Urothelium cell line (cell line): ENCODE data around the gene LCN10.

Experiments
- DNase-seq: peaks from one replicate; pipeline ENCODE4 v3.0.0; 2011; ENCODE audit warnings: low spot score, mixed read lengths
- FAIRE-seq: peaks from 2 replicates; lab custom pipeline; 2011; peaks lifted over from hg19 to GRCh38; lab: Jason Lieb, UNC

The LCN10 gene

DNA sequence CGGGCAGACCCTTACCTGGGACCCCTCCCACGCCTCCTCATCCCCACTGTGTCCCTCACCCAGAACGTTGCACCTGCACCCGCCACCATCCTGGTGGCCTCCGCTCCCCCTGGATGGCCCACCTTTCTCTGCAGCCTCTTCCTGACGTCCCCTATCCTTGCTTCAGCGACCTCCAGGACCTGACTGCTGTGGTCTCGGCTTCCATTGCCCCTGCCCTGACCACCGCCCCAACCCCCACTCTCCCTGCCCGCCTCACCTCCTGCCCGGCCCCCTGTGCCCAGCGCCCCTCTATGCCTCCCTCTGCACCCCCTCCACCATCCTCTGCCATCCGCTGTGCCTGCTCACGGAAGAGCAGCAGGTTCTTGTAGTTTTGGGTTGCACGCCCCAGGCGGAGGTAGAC lies 2.2 kb downstream of the LCN10 start:
- no peak for FAIRE-seq

DNA sequence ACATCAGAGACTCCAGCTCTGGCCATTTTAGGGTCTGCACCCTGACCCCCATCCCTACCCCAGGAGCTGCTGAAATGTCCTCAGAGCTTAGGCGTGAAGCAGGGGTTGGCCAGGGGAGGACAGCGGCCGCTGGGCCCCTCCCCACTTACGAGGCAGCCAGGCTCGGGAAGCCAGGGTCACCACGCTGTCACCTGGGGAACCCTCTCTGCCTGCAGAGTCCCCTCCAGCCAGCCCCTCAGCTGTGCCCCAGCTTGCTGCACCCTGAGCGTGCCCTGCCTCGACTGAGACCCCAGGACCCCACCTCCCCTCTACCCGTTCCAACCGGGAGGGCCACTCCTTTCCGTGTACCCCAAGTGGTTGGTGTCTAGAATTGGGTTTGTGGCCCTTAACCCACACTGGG lies 2.7 kb downstream of the LCN10 start:
- peak; percentile 5 for FAIRE-seq
- DNase-seq, result no peak

More for the DNA sequence above, 2.2 kb downstream of the LCN10 start:
- DNase-seq, result no peak

DNA sequence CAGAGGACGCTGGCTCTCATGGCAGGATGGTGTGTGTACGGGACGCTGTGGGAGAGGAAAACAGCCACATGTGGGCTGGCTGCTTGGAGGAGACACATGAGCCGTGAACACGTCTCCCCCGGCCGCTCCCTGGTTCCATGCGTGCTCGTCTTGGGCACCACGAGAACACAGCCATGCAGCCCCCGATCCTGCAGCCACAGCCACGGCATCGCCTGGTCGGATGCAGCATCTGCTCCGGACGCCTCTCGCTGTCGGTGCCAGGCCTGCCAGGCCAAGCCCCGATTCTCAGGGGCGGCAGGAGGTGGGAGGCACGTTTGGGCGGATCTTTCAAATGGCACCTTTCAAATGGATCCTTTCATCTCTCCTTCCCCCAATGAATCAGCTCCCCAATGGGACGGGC lies 3.2 kb downstream of the LCN10 start:
- no peak for FAIRE-seq
- no peak for DNase-seq

DNA sequence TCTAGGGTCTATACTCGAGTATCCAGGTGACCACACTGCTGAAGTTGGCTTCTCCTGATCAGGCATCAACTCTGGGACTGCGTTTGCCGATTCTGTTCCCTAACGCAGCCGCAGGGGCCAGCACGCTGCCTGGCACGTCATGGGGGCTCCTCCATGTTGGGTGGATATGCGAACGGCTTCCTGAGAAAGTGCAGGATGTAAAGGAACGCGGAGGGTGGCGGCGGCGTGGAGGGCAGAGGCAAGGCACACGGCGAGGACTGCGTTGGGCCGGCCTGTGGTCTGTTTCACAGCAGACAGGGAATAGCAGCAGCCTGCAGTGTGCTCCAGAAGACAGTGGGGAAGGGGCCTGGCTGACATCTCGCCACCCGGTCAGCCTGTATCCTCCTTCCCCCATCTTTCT lies 3.8 kb downstream of the LCN10 start:
- FAIRE-seq, result no peak
- DNase-seq, result no peak

DNA sequence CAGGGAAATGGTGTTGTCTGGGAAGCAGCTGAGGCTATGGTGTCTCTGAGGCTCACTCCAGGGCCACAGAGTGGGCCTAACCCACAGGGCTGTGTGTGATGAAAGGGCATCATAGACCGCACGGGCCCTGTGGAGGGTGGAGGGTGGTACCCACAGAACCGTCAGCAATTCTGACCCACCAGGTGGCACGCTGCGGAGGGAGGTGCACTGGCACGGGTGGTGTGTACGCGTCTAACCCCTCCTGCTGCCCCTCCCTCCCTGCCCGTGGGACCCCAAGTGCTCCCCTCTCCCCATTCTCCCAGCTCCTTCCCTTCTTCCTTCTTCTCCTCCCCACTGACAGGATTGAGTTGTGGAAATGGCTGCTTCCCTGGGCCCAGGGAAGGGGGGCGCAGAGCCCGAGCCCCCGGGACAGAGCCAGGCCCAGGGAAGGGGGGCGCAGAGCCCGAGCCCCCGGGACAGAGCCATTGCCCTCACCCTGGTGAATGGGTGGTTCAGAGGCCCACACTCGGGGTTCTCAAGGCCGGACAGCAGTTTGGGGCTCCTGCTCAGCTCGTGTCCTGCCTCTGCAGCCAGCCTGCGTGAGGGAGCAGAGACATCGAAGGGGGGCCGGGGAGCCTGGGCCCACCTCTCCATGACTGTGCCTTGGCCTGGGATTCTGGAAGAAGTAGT lies 6.8 kb downstream of the LCN10 start:
- no peak for FAIRE-seq
- no peak for DNase-seq

DNA sequence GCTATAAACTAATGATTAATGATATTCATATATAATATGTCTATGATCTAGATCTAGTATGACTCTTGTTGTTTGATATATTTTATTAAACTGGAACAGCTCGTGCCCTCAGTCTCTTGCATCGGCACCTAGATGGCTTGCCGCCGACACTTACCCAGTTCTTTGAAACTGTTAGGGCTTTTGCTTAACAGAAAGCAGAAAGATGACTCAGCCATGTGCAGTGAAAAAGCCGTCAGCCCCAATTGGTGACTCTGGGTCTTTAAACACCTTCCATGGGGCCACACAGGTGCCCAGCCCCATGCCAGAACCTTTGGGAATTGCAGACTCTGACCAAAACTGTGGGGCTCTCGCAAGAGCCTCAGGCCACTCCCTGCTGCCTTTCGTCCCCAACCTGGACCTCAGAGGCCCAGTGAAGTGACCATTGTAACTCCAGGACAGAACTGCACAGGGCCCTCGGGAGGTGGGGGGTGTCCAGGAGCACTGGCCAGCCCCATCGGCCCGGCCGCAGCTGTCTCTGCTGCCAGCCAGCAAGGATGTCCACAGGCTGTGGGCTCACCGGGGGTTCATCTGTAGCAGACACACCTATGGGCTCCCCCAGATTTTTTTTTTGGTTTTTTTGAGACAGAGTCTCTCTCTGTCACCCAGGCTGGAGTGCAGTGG lies 7.8 kb downstream of the LCN10 start:
- DNase-seq (no peak), FAIRE-seq (no peak)

DNA sequence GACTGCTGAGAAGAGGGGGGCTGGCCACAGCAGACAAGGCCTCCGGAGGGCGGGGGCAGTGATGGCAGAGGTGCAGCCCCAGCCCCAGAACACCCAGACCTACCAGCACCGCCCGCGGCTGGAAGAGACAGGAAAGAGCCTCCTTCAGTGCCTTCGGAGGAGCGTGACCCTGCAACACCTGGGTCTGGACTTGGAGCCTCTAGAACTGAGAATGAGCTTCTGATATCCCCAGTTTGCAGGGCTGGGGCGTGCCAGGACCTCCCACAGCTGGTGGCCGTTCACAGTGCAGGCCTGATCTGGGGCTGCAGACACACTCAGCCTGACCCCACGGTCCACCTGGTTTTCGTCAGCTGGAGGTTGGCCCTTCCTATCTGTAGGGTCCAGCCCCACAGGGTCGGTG lies 9.1 kb downstream of the LCN10 start:
- DNase-seq (no peak), FAIRE-seq (no peak)

DNA sequence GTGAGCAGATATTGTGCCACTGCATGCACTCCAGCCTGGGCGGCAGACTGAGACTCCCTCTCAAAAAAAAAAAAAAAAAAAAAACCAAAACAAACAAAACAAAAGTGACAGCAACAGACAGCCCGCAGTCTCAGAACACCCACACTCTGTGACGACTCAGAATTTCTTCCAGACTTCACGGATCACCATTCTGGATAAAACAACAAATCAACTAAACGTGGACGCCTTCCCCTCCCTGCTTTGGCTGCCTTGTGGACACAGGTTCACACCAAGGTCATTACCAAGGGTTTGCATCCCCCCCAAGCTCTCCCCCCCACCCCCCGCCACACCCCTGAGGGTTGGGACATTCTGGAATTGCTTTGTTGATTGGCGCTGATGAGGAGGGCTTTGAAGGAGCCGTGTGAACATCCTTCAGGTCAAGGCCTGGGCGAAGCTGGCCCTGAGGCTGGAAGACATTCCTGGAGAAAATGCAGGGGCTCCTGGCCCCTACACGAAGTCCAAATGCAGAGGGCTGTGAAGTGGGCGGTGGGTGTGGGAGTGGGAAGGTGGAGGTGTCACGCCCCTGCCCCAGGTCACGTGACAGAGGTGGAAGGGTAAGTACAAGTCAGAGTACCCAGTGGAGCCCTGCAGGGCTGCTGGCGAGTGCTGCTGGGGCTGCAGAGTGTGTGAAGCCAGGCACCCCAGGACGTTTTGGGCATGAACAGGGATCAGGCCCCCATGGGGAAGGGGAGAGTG lies 10.1 kb downstream of the LCN10 start:
- FAIRE-seq, result no peak
- no peak for DNase-seq

DNA sequence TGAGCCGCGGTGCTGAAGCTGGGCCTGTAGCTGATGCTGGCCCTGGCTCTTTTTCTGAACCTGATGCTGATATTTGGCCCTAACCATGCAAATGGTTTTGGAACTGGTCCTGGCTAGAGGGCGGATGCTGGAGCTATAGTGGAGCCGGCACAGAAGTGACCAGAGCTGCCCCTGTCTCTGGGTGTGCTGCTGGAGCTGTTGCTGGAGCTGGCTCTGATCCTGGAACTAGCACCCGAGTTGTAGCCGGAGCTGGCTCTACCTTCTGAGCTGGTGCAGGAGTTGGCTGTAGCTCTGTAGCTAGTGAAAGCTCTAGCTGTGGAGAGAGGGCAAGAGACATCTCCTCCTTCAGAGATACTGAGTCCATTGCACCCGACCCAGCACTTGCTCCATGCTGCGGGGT lies 12.8 kb downstream of the LCN10 start:
- FAIRE-seq (no peak), DNase-seq (no peak)

DNA sequence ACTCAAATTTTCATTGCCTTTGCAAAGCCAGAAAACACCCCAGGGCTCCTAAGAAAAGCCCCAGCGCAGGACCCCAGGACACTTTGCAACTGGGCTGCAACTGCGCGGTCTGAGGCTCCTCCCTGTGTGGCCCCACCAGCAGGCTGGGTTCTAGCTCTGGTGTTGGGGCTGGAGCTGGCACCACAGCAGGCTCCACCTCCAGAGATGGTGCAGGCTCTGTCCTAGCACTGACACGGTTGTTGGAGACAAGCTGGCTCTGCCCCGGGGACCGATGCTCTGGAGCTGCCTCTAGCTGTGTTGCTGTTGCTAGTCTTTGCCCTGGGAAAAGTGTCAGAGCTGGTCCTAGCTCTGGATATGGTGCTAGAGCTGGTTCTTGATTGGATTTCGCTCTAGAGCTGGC lies 13.6 kb downstream of the LCN10 start:
- FAIRE-seq (no peak), DNase-seq (no peak)

DNA sequence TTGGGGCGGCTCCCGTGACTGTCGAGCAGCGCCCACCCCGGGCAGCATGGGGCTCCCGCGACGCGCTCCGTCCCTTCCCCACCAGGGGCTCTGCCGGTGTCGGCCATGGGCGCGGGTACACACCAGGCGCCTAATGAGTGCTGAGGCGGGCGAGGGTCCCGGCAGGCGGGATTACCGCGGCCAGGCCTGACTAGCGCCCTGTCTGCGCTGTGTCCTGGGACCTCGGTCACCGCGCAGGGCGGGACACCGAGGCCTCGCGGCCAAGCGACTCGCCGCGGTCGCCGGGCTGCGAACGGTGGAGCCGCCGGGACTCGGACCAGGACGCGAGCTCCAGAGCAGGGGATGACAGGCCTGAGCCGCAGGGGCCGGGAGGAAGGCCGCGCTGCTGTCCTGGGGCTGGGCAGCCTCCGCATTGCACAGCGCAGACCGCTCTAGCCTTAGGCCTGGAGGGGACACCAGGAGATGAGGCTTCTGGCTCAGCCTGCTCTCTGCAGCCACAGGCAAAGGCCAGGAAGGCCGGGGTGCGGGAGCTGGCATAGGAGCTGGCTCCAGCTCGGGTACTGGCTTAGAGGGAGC lies 14.1 kb downstream of the LCN10 start:
- DNase-seq (peak; percentile 51), FAIRE-seq (no peak)

DNA sequence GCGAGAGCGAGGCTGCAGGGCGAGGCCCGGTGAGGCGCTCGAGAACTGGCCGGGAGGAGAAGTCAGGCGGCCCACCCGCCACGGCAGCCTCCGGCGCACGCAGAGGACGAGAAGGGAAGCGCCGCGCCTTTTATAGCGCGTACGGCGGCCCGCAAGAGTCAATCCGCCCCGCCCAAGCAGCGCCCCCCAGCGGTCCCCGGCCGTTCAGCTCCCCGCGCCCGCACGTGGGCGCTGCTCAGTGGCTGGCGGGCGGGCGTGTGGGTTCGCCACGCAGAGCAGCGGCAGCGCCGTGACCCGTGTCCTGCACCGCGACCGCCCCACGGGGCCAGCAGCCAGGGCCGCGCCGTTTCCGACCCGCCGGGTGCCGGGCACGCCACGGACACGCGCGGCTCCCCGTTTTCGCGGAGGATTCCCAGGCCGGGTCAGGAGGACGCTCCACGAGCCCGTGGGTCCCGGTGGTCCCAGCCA lies 14.6 kb downstream of the LCN10 start:
- FAIRE-seq (no peak), DNase-seq (peak; percentile 92)

DNA sequence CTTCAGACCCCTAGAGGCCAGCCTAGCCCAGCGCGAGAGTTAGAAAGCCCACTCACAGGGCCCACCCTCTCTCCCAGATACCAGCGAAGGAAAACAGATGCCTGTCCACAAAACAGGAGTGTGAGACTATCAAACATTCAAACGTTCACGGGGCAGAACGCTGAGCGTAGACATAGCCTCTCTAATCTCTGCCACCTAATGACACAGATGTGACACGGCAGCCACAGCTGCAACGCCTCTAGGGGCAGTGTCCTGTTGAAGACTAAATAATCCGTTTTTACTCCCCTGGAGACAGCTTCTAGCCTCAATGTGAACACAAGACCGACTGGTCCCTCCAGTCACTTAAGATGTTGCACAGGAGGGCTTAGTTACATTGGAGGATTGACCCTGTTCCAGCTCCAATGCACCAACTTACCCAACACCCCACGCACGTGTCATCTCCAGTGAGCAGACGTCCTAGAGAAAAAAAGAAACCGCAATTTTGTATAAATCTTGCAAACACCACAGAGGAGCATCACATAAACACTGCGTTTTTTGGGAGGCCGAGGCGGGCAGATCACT lies 16.0 kb downstream of the LCN10 start:
- FAIRE-seq (no peak), DNase-seq (no peak)

DNA sequence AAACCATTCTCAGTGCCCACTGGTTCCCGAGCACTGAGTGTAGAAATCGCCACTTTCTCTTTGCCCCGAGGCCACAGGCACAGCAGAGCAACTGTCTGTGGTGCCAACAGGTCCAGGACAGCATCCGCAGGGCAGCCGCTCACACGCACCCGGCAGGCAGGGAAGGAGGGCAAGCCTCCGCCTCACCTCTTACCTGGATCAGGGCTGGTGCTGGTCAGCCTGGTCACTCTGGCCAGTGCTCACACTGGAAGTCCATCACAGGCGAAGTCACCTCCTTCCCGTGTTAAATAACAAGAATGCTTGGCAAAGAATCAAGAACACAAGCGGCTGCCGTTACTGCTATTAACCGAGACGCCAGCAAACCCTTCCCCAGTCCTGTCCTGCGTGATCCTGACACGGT lies 16.6 kb downstream of the LCN10 start:
- no peak for FAIRE-seq
- no peak for DNase-seq

DNA sequence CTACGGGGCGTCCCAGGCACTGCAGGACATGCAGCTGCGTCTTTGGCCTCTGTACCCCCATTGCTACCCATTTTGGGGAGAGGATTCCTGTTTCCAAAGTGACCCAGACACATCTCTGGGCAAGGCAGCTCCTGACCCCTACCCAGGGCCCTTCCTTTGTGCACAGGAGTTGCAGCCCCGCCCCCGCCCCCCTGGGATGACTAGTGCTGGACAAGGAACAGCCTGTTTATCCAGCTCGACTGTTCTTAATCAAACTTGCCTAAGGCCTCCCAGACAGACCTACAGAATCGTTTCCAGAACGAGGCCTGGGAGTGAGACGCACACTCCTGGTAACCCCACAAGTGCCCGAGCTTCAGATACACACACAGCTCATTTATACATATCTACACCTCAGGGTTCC lies 17.1 kb downstream of the LCN10 start:
- FAIRE-seq, result no peak

DNA sequence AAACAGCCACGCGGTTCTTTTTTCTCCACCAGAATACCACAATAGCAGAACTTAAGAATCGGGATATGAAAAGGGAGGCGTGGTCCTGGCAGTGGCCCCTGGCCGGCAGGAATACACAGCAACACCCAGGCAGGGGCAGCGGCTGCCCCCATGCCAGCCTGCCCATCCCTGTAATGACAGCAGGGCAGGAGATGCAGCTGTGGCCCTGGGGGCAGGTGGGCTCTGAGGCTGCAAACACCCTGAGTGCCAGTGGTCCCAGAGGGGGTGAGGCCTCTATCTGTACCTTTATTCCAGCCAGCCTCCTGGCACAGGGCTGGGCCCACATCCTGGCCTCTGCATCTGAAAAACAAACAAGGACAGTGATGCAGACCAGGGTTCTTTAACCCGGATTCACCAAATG lies 18.0 kb downstream of the LCN10 start:
- no peak for FAIRE-seq
- DNase-seq, result no peak

More for the DNA sequence above, 17.1 kb downstream of the LCN10 start:
- DNase-seq, result peak; percentile 54

DNA sequence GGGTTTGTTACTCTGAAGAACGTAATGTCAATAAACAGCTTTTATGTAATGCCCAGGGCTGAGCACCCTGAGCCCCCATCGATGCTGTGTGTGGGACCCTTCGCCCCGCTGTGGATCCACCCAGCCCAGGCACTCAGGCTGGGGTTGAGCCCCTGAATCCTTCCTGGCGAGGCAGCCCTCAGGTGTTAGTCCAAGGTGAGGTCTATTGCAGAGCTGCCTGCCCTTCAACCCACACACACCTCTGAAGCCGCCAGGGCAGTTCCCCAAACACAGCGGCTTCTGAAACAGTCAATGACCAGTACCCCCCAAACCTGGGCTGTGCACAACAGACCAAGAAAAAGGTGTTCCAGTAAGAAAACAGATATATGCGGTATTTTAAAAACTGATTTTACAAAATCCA lies 18.8 kb downstream of the LCN10 start:
- no peak for FAIRE-seq
- DNase-seq, result no peak

DNA sequence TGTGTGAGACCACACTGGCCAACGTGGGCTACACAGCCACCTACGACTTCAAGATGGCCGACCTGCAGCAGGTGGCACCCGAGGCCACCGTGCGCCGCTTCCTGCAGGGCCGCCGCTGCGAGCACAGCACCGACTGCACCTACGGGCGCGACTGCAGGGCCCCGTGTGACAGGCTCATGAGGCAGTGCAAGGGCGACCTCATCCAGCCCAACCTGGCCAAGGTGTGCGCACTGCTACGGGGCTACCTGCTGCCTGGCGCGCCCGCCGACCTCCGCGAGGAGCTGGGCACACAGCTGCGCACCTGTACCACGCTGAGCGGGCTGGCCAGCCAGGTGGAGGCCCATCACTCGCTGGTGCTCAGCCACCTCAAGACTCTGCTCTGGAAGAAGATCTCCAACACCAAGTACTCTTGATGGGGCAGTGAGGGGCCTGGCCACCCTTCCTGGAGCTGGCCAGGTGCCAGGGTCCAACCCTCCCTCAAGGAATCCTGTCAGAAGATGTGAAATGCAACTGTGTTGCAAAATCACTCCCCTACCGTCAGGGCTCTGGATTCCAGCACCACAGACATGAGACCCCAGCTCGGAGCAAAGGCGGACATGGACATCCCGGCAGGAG lies 19.3 kb downstream of the LCN10 start:
- no peak for FAIRE-seq
- no peak for DNase-seq

DNA sequence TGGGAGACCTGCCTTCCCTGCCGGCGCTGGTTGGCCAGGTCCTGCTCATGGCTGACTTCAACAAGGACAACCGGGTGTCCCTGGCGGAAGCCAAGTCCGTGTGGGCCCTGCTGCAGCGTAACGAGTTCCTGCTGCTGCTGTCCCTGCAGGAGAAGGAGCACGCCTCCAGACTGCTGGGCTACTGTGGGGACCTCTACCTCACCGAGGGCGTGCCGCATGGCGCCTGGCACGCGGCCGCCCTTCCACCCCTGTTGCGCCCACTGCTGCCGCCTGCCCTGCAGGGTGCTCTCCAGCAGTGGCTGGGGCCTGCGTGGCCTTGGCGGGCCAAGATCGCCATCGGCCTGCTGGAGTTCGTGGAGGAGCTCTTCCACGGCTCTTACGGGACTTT lies 19.8 kb downstream of the LCN10 start:
- no peak for DNase-seq
- FAIRE-seq, result no peak

DNA sequence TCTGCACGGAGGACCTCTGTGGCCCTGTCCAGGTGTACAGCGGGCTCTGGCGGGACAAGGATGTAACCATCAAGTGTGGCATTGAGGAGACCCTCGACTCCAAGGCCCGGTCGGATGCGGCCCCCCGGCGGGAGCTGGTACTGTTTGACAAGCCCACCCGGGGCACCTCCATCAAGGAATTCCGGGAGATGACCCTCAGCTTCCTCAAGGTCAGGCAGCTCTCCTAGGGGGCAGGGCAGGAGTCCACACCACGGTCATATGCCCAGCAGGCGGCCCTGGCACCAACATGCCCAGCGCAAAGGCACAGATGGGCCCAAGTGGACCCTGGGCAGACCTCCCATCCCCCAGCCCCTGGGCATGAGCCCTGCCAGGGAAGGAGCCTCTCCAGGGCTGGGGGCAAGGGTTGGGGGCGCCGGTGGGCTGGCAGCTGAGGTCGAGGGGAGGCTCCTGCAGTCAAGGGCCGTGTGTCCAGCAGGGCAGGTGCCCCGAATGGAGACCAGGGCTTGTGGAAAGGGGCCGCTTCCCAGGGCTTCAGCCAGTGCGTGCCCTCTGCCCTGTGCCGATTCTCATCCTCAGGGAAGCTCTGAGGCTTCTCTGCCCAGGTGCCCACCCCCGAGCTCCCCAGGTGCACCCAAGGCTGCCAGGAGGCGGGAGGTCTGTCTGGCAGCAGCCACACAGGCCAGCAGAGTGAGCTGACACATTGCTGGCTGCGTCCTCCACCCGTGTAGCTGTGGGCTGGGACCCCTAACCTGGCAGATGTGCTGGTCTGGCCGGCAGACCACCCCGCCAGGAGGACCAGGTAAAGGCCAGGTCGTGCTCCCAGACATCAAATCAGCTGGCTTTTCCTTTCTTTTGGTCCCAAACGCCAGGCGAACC lies 20.4 kb downstream of the LCN10 start:
- FAIRE-seq, result no peak
- DNase-seq, result no peak
